Activated T-cell treated with anti-CD3 and anti-CD28 coated beads, Interleukin-2, amount 50 U/mL, for 4 hours (primary cell): ENCODE data around the gene CD151. TPM values are rescaled to one million over a fixed set of nuclear protein-coding genes. Genes with fewer than 3 reads are reported as not detected.
A peak's percentile ranks its signal among the peaks of the same experiment; 100 is the strongest.

ENCODE experiments used
- ATAC-seq, 2 donors: fragments of 200-7000 bp; cut with Tn5 transposase; one replicate each; pipeline ENCODE4 v1.10.0; 2021
- DNase-seq: peaks from one replicate; pipeline ENCODE4 v3.0.0-alpha.2; 2020
- H3K27me3 Mint-ChIP-seq: one replicate; pipeline ENCODE4 v1.8.0; 2021; ENCODE audit warnings: low read depth, mixed read lengths
- H3K36me3 Mint-ChIP-seq: one replicate; pipeline ENCODE4 v1.8.0; 2022; ENCODE audit warnings: mixed read lengths; ENCODE audit not compliant: insufficient read depth
- H3K4me1 Mint-ChIP-seq: one replicate; pipeline ENCODE4 v1.8.0; 2021; ENCODE audit warnings: low read depth, mixed read lengths
- H3K4me3 Mint-ChIP-seq: one replicate; pipeline ENCODE4 v1.8.0; 2021; ENCODE audit warnings: mild to moderate bottlenecking, moderate library complexity, mixed read lengths
- H3K9me3 Mint-ChIP-seq: one replicate; pipeline ENCODE4 v1.8.0; 2021; ENCODE audit warnings: mixed read lengths
- total RNA-seq, 3 donors: library from RNA; stranded (reverse); gene quantifications; one replicate each; pipeline ENCODE4 v1.2.1, GENCODE V29; 2021

Gene CD151
- total RNA-seq, 3 donors from 2014 or later: 33.5 to 39.2 (median 35.6) TPM

GRCh38 chr11:818396-819128 lies 14.2 kb upstream of the CD151 start, which contains the start of gene PNPLA2:
Gene PNPLA2 (plus strand): TSS chr11:818914. CDS start chr11:819719, 805 bp downstream.
- Mint-ChIP-seq H3K27me3 (no peaks in the 10 kb centered on the region), H3K36me3 (peaks cover 5% of the 10 kb centered on the region), H3K4me1 (peaks cover 9% of the 10 kb centered on the region), H3K4me3 (peak within 1 kb of the TSS; percentile 84), H3K9me3 (no peaks in the 10 kb centered on the region)
- ATAC-seq (no peak), DNase-seq (no peak)

GRCh38 chr11:819129-819931 lies 13.4 kb upstream of the CD151 start:
- Mint-ChIP-seq H3K36me3 (peaks cover 3% of the 10 kb centered on the region), H3K9me3 (no peaks in the 10 kb centered on the region), H3K4me3 (peak overlapping the region; percentile 84), H3K4me1 (peaks cover 9% of the 10 kb centered on the region), H3K27me3 (no peaks in the 10 kb centered on the region)
- ATAC-seq: peak; percentile 78 to 81
- DNase-seq: peak; percentile 92

GRCh38 chr11:819943-820649 lies 12.7 kb upstream of the CD151 start:
- Mint-ChIP-seq H3K4me3 (peak overlapping the region; percentile 84), H3K4me1 (peaks cover 9% of the 10 kb centered on the region), H3K9me3 (no peaks in the 10 kb centered on the region), H3K36me3 (peaks cover 6% of the 10 kb centered on the region), H3K27me3 (peaks cover under 1% of the 10 kb centered on the region)
- ATAC-seq (peak; percentile 82 to 83), DNase-seq (peak; percentile 89)

- no peak for ATAC-seq
- H3K4me3 Mint-ChIP-seq: peak overlapping the region; percentile 84
- peaks cover 9% of the 10 kb centered on the region for H3K36me3 Mint-ChIP-seq
- peaks cover 9% of the 10 kb centered on the region for H3K4me1 Mint-ChIP-seq
- no peak for DNase-seq
- H3K9me3 Mint-ChIP-seq: no peaks in the 10 kb centered on the region
- peaks cover 4% of the 10 kb centered on the region for H3K27me3 Mint-ChIP-seq
Observed at GRCh38 chr11:820655-821511, 11.9 kb upstream of the CD151 start.

- peak overlapping the region; percentile 84 for H3K4me3 Mint-ChIP-seq
- no peak for ATAC-seq
- H3K27me3 Mint-ChIP-seq: peaks cover 6% of the 10 kb centered on the region
- H3K4me1 Mint-ChIP-seq: peaks cover 13% of the 10 kb centered on the region
- H3K36me3 Mint-ChIP-seq: peaks cover 9% of the 10 kb centered on the region
- no peaks in the 10 kb centered on the region for H3K9me3 Mint-ChIP-seq
- no peak for DNase-seq
Observed at GRCh38 chr11:821512-822371, 11.0 kb upstream of the CD151 start.

- DNase-seq (no peak), ATAC-seq (no peak)
- peaks cover 9% of the 10 kb centered on the region for H3K36me3 Mint-ChIP-seq
- H3K27me3 Mint-ChIP-seq: peaks cover 18% of the 10 kb centered on the region
- H3K9me3 Mint-ChIP-seq: no peaks in the 10 kb centered on the region
- H3K4me1 Mint-ChIP-seq: peaks cover 15% of the 10 kb centered on the region
- no peak overlapping the region for H3K4me3 Mint-ChIP-seq
Observed at GRCh38 chr11:823441-824291, 9.1 kb upstream of the CD151 start.

- peaks cover 22% of the 10 kb centered on the region for H3K4me1 Mint-ChIP-seq
- no peak for ATAC-seq
- DNase-seq: no peak
- no peaks in the 10 kb centered on the region for H3K9me3 Mint-ChIP-seq
- H3K4me3 Mint-ChIP-seq: no peak overlapping the region
- H3K27me3 Mint-ChIP-seq: peaks cover 25% of the 10 kb centered on the region
- peaks cover 9% of the 10 kb centered on the region for H3K36me3 Mint-ChIP-seq
Observed at GRCh38 chr11:824292-824880, 8.4 kb upstream of the CD151 start.

- Mint-ChIP-seq H3K4me1 (peaks cover 26% of the 10 kb centered on the region), H3K4me3 (no peak overlapping the region), H3K36me3 (peaks cover 9% of the 10 kb centered on the region), H3K27me3 (peaks cover 31% of the 10 kb centered on the region), H3K9me3 (no peaks in the 10 kb centered on the region)
- ATAC-seq: no peak
- DNase-seq: no peak
Observed at GRCh38 chr11:824942-825341, 7.8 kb upstream of the CD151 start.

- DNase-seq: no peak
- no peaks in the 10 kb centered on the region for H3K9me3 Mint-ChIP-seq
- H3K36me3 Mint-ChIP-seq: peaks cover 9% of the 10 kb centered on the region
- H3K4me1 Mint-ChIP-seq: peaks cover 26% of the 10 kb centered on the region
- no peak overlapping the region for H3K4me3 Mint-ChIP-seq
- no peak for ATAC-seq
- H3K27me3 Mint-ChIP-seq: peaks cover 35% of the 10 kb centered on the region
Observed at GRCh38 chr11:825366-826226, 7.2 kb upstream of the CD151 start.

GRCh38 chr11:826227-826621 lies 6.5 kb upstream of the CD151 start:
- ATAC-seq (no peak), DNase-seq (no peak)
- no peaks in the 10 kb centered on the region for H3K9me3 Mint-ChIP-seq
- H3K4me3 Mint-ChIP-seq: peak overlapping the region; percentile 74
- H3K27me3 Mint-ChIP-seq: peaks cover 38% of the 10 kb centered on the region
- H3K4me1 Mint-ChIP-seq: peaks cover 24% of the 10 kb centered on the region
- peaks cover 9% of the 10 kb centered on the region for H3K36me3 Mint-ChIP-seq

GRCh38 chr11:826836-827145 lies 6.0 kb upstream of the CD151 start:
- peaks cover 9% of the 10 kb centered on the region for H3K36me3 Mint-ChIP-seq
- H3K4me1 Mint-ChIP-seq: peaks cover 27% of the 10 kb centered on the region
- DNase-seq (no peak), ATAC-seq (peak in 1 of 2 donors; percentile 1)
- peak overlapping the region; percentile 74 for H3K4me3 Mint-ChIP-seq
- H3K27me3 Mint-ChIP-seq: peaks cover 44% of the 10 kb centered on the region
- no peaks in the 10 kb centered on the region for H3K9me3 Mint-ChIP-seq
